Activated B cell treated with CpG ODN at 0.5 μM for 24 hours (primary cell): ENCODE measurements around the gene HEBP1. TPM values are rescaled to one million over a fixed set of nuclear protein-coding genes. Genes with fewer than 3 reads are reported as not detected.

Experiments used
- ATAC-seq: fragments of 200-7000 bp; cut with Tn5 transposase; one replicate; pipeline ENCODE4 v1.10.0; 2021; ENCODE audit warnings: low read depth, mild to moderate bottlenecking, moderate library complexity
- CTCF ChIA-PET: fragments of 350-600 bp; sonication (Branson Sonifier 250); formaldehyde crosslinking; loops from one replicate; lab custom pipeline; 2021; ENCODE audit warnings: antibody characterized with exemption; lab: Charles Lee
- POLR2A ChIA-PET: fragments of 350-600 bp; sonication (Branson Sonifier 250); formaldehyde crosslinking; loops from one replicate; lab custom pipeline; 2021; ENCODE audit warnings: antibody characterized with exemption; lab: Charles Lee
- DNase-seq: peaks from one replicate; pipeline ENCODE4 v3.0.0; 2022
- H3K27ac Mint-ChIP-seq: one replicate; pipeline ENCODE4 v1.8.0; 2020; ENCODE audit warnings: mixed read lengths
- H3K27me3 Mint-ChIP-seq: one replicate; pipeline ENCODE4 v1.8.0; 2021; ENCODE audit warnings: mixed read lengths
- H3K36me3 Mint-ChIP-seq: one replicate; pipeline ENCODE4 v1.8.0; 2021; ENCODE audit warnings: low read depth, mixed read lengths
- H3K4me1 Mint-ChIP-seq: one replicate; pipeline ENCODE4 v1.8.0; 2021; ENCODE audit warnings: mixed read lengths
- H3K4me3 Mint-ChIP-seq: one replicate; pipeline ENCODE4 v1.8.0; 2020; ENCODE audit warnings: mild to moderate bottlenecking, mixed read lengths
- H3K9me3 Mint-ChIP-seq: one replicate; pipeline ENCODE4 v1.8.0; 2020; ENCODE audit warnings: mixed read lengths
- CTCF ChIP-seq: fragments of 200-600 bp; IDR thresholded peaks from one replicate; pipeline ENCODE4 v1.8.0; 2022; ENCODE audit warnings: antibody characterized with exemption, mild to moderate bottlenecking
- intact Hi-C: fragments of 100-400 bp; cut with micrococcal nuclease; formaldehyde crosslinking; loops from one replicate; pipeline ENCODE4 v1.15.1; 2024
- total RNA-seq: library from RNA; stranded (reverse); gene quantifications from 2 replicates; pipeline ENCODE4 v1.2.3, GENCODE V29; 2022

The HEBP1 gene
- total RNA-seq, 1 donor from 2014 or later, result 12.0 TPM

- H3K27ac Mint-ChIP-seq, result no peak overlapping the region
- no peaks in the 10 kb centered on the region for H3K9me3 Mint-ChIP-seq
- intact Hi-C loops, result loop anchor here (1.0 kb wide), 3 partner anchors 108 to 188 kb away; no protein-coding TSS in a partner anchor
- no peak overlapping the region for H3K4me3 Mint-ChIP-seq
- ChIA-PET POLR2A (no interaction called here), CTCF (interaction anchor here (1.0 to 4.1 kb wide), 6 partner anchors 103 to 236 kb away, joined by 3 to 44 read pairs (median 4); no protein-coding TSS in a partner anchor)
- H3K27me3 Mint-ChIP-seq, result peaks cover 28% of the 10 kb centered on the region
- ATAC-seq (no peak), DNase-seq (no peak)
- H3K36me3 Mint-ChIP-seq, result no peaks in the 10 kb centered on the region
- no peaks in the 10 kb centered on the region for H3K4me1 Mint-ChIP-seq
- no peak for TF ChIP-seq CTCF
These were observed 24.5 kb upstream of the HEBP1 start for GRCh38 chr12:13024531-13024916.

GRCh38 chr12:13023811-13024530 lies 23.9 kb upstream of the HEBP1 start:
- ChIA-PET POLR2A (no interaction called here), CTCF (interaction anchor here (0.7 to 4.1 kb wide), 7 partner anchors 103 to 235 kb away, joined by 3 to 44 read pairs (median 4); no protein-coding TSS in a partner anchor)
- Mint-ChIP-seq H3K27me3 (peaks cover 26% of the 10 kb centered on the region), H3K4me1 (no peaks in the 10 kb centered on the region), H3K4me3 (no peak overlapping the region), H3K9me3 (no peaks in the 10 kb centered on the region), H3K36me3 (no peaks in the 10 kb centered on the region), H3K27ac (no peak overlapping the region)
- intact Hi-C loops, result loop anchor here (1.0 kb wide), 3 partner anchors 108 to 188 kb away; no protein-coding TSS in a partner anchor
- DNase-seq (no peak), ATAC-seq (no peak)
- TF ChIP-seq CTCF, result no peak

GRCh38 chr12:13022851-13023271 lies 22.8 kb upstream of the HEBP1 start:
- Mint-ChIP-seq H3K27me3 (peaks cover 27% of the 10 kb centered on the region), H3K27ac (no peak overlapping the region), H3K4me1 (no peaks in the 10 kb centered on the region), H3K9me3 (no peaks in the 10 kb centered on the region), H3K4me3 (no peak overlapping the region), H3K36me3 (no peaks in the 10 kb centered on the region)
- intact Hi-C loops, result no loop called here
- DNase-seq (no peak), ATAC-seq (no peak)
- no peak for TF ChIP-seq CTCF
- ChIA-PET POLR2A (no interaction called here), CTCF (interaction anchor here (1.1 to 4.1 kb wide), 3 partner anchors 189 to 234 kb away, joined by 3 to 44 read pairs (median 4); no protein-coding TSS in a partner anchor)

GRCh38 chr12:13011098-13011497 lies 11.0 kb upstream of the HEBP1 start:
- H3K27ac Mint-ChIP-seq, result no peak overlapping the region
- ChIA-PET POLR2A (no interaction called here), CTCF (no interaction called here)
- TF ChIP-seq CTCF, result no peak
- ATAC-seq, result no peak
- no peaks in the 10 kb centered on the region for H3K36me3 Mint-ChIP-seq
- intact Hi-C loops, result no loop called here
- H3K4me1 Mint-ChIP-seq, result no peaks in the 10 kb centered on the region
- no peaks in the 10 kb centered on the region for H3K9me3 Mint-ChIP-seq
- DNase-seq, result no peak
- peaks cover 9% of the 10 kb centered on the region for H3K27me3 Mint-ChIP-seq
- no peak overlapping the region for H3K4me3 Mint-ChIP-seq

GRCh38 chr12:13008741-13009380 lies 8.8 kb upstream of the HEBP1 start:
- Mint-ChIP-seq H3K9me3 (no peaks in the 10 kb centered on the region), H3K4me1 (no peaks in the 10 kb centered on the region), H3K4me3 (no peak overlapping the region), H3K27ac (no peak overlapping the region), H3K27me3 (peaks cover under 1% of the 10 kb centered on the region), H3K36me3 (no peaks in the 10 kb centered on the region)
- ATAC-seq, result no peak
- ChIA-PET CTCF (no interaction called here), POLR2A (no interaction called here)
- intact Hi-C loops, result no loop called here
- TF ChIP-seq CTCF, result no peak
- no peak for DNase-seq
